ENCODE data around the gene ANTXR2.

- TF ChIP-seq GATA2 (CRISPR knock-in tag; IDR thresholded peaks at IDR 0.05) (no peak), CTCF (IDR thresholded peaks at IDR 0.05) (no peak), EZH2phosphoT487 (IDR thresholded peaks at IDR 0.05; ENCODE audit: borderline replicate concordance, low read depth) (no peak), USF1 (IDR thresholded peaks at IDR 0.05; ENCODE audit: borderline replicate concordance, low read depth) (no peak), ZBTB33 (IDR thresholded peaks at IDR 0.05; ENCODE audit: borderline replicate concordance, low read depth) (no peak), RFX5 (IDR thresholded peaks at IDR 0.05; ENCODE audit: low read length) (no peak), EP300 (IDR thresholded peaks at IDR 0.05; ENCODE audit: borderline replicate concordance in 1 of 2, low read depth in 1 of 2, low read length in 1 of 2) (no peak), JUND (IDR thresholded peaks at IDR 0.05) (no peak), FOXM1 (IDR thresholded peaks at IDR 0.05; ENCODE audit: low read depth) (no peak), TEAD4 (IDR thresholded peaks at IDR 0.05; ENCODE audit: borderline replicate concordance, insufficient read depth) (no peak), USF2 (IDR thresholded peaks at IDR 0.05; ENCODE audit: borderline replicate concordance, low read depth, low read length) (no peak), RCOR1 (IDR thresholded peaks at IDR 0.05; ENCODE audit: low read length) (no peak)
These were observed 209.7 kb downstream of the ANTXR2 start for GRCh38 chr4:79863333-79863732.
